Hepatocyte (in vitro differentiated cells): ENCODE results near the gene ENTHD1.

Experiments used
- EZH2 ChIP-seq: fragments of 200-600 bp; sonication (generic); IDR thresholded peaks from 2 replicates; pipeline ENCODE4 v1.6.1; 2016; ENCODE audit warnings: antibody characterized with exemption, mild to moderate bottlenecking, borderline replicate concordance
- EZH2phosphoT487 ChIP-seq: fragments of 200-600 bp; sonication (generic); IDR thresholded peaks from one replicate; pipeline ENCODE4 v1.6.1; 2018; ENCODE audit warnings: antibody characterized with exemption, mild to moderate bottlenecking, low read depth, moderate library complexity; ENCODE audit not compliant: unreplicated experiment, severe bottlenecking
- TF ChIP-seq, protein P1 (sequence below): fragments of 200-600 bp; sonication (generic); IDR thresholded peaks from 2 replicates; pipeline ENCODE4 v1.5.1; 2016; ENCODE audit warnings: antibody characterized with exemption, mild to moderate bottlenecking; ENCODE audit not compliant: poor library complexity

DNA sequence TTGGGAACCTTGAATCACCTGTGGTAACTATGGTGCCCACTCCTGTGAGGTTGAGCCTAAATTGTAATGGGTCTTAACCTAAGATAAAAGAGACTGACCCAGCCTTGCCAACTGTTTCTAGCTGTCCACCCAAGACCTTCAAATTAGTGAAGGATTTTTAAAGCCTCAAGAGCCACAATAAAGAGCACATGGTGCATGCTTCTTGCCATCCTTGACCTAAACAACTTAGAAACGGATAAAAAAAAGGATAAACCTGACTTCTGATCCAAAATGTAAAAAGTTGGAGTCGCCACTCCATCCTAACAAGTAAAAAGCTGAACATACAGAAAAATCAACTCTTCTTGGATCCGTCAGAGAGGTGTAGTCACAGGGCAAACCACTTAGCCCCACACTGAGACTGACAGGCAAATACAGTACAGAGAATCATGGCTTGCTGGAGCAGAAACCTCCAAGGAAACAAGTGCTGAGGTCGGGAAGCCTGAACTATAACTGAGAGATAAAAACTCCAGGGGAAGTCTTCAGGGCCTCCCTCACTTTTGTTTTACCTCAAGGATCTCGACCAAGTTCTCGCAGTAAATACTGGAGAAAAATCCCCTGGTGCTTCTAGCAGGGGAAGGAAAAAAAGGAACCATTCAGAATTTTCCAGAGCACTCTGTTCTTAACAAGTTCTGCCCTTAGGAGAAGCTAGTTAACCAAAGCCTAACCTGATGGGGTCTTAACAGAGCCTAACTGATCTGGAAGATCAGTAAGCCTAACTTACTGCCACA, 16.3 kb downstream of the ENTHD1 start:
- TF ChIP-seq, protein P1, sequence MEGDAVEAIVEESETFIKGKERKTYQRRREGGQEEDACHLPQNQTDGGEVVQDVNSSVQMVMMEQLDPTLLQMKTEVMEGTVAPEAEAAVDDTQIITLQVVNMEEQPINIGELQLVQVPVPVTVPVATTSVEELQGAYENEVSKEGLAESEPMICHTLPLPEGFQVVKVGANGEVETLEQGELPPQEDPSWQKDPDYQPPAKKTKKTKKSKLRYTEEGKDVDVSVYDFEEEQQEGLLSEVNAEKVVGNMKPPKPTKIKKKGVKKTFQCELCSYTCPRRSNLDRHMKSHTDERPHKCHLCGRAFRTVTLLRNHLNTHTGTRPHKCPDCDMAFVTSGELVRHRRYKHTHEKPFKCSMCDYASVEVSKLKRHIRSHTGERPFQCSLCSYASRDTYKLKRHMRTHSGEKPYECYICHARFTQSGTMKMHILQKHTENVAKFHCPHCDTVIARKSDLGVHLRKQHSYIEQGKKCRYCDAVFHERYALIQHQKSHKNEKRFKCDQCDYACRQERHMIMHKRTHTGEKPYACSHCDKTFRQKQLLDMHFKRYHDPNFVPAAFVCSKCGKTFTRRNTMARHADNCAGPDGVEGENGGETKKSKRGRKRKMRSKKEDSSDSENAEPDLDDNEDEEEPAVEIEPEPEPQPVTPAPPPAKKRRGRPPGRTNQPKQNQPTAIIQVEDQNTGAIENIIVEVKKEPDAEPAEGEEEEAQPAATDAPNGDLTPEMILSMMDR: no peak
- TF ChIP-seq EZH2: no peak
- TF ChIP-seq EZH2phosphoT487: no peak
